Measurements from ENCODE around the gene ST6GALNAC6.
"Not testable (repeated sequence)": the region's sequence is repeated elsewhere in the genome, so short reads cannot be mapped to it uniquely, and the experiment has no call there.

ST6GALNAC6 gene

GRCh38 chr9:127873223-127873691 is 26.1 kb downstream of the ST6GALNAC6 start:
- no peak for DNase-seq (ENCODE audit: low read depth in 2 of 2)

- DNase-seq (ENCODE audit: low read depth in 2 of 2), result no peak
These were observed 26.8 kb downstream of the ST6GALNAC6 start for GRCh38 chr9:127872369-127873222.

- no peak for DNase-seq (ENCODE audit: low read depth in 2 of 2)
These were observed 27.9 kb downstream of the ST6GALNAC6 start for GRCh38 chr9:127871531-127871930.

GRCh38 chr9:127870887-127871286 is 28.5 kb downstream of the ST6GALNAC6 start:
- no peak for DNase-seq (ENCODE audit: low read depth in 2 of 2)

GRCh38 chr9:127870153-127870491 is 29.3 kb downstream of the ST6GALNAC6 start:
- not testable (repeated sequence) for DNase-seq (ENCODE audit: low read depth in 2 of 2)

- peak; percentile 81 to 84 for DNase-seq (ENCODE audit: low read depth in 2 of 2)
These were observed 29.9 kb downstream of the ST6GALNAC6 start for GRCh38 chr9:127869310-127870152.

GRCh38 chr9:127868278-127868902 is 31.0 kb downstream of the ST6GALNAC6 start:
- DNase-seq (ENCODE audit: low read depth in 2 of 2), result no peak

GRCh38 chr9:127867356-127868277 is 31.8 kb downstream of the ST6GALNAC6 start:
- no peak for DNase-seq (ENCODE audit: low read depth in 2 of 2)

GRCh38 chr9:127866535-127866934 is 32.9 kb downstream of the ST6GALNAC6 start:
- no peak for DNase-seq (ENCODE audit: low read depth in 2 of 2)

- no peak for DNase-seq (ENCODE audit: low read depth in 2 of 2)
These were observed 33.5 kb downstream of the ST6GALNAC6 start for GRCh38 chr9:127865645-127866464.

- DNase-seq (ENCODE audit: low read depth in 2 of 2), result no peak
These were observed 36.2 kb downstream of the ST6GALNAC6 start for GRCh38 chr9:127863191-127863621.

GRCh38 chr9:127862075-127863011 is 37.1 kb downstream of the ST6GALNAC6 start:
- no peak for DNase-seq (ENCODE audit: low read depth in 2 of 2)

- DNase-seq (ENCODE audit: low read depth in 2 of 2), result no peak
These were observed 38.6 kb downstream of the ST6GALNAC6 start for GRCh38 chr9:127860779-127861178.

- DNase-seq (ENCODE audit: low read depth in 2 of 2), result no peak
These were observed 39.1 kb downstream of the ST6GALNAC6 start for GRCh38 chr9:127860260-127860659.

- no peak for DNase-seq (ENCODE audit: low read depth in 2 of 2)
These were observed 41.3 kb downstream of the ST6GALNAC6 start for GRCh38 chr9:127858041-127858512.

- no peak for DNase-seq (ENCODE audit: low read depth in 2 of 2)
These were observed 42.1 kb downstream of the ST6GALNAC6 start for GRCh38 chr9:127857278-127857677.

- DNase-seq (ENCODE audit: low read depth in 2 of 2), result no peak
These were observed 42.7 kb downstream of the ST6GALNAC6 start for GRCh38 chr9:127856729-127857116.

GRCh38 chr9:127856094-127856728 is 43.2 kb downstream of the ST6GALNAC6 start:
- no peak for DNase-seq (ENCODE audit: low read depth in 2 of 2)
